Transverse colon (tissue), 4 donors: ENCODE data around the gene FOXP1.

Experiments
- CTCF ChIP-seq, 5 experiments: fragments of 200-600 bp in 3 of 5; fragments of 450-650 bp in 2 of 5; sonication (generic) in 3 of 5; IDR thresholded peaks; 1 replicate in 2 of 5; 2 replicates in 3 of 5; pipeline ENCODE4 v1.5.1; 2016 to 2017; ENCODE audit warnings: antibody characterized with exemption in 5 of 5, inconsistent platforms in 3 of 5, mild to moderate bottlenecking in 2 of 5, moderate library complexity in 1 of 5
- EP300 ChIP-seq: sonication (generic); formaldehyde crosslinking; IDR thresholded peaks from one replicate; pipeline ENCODE4 v1.6.1; 2017; ENCODE audit warnings: antibody characterized with exemption, low read depth
- POLR2AphosphoS5 ChIP-seq, 3 donors: sonication (generic); formaldehyde crosslinking; IDR thresholded peaks; one replicate each; pipeline ENCODE4 v1.6.1; 2016; ENCODE audit warnings: antibody characterized with exemption in 3 of 3

DNA sequence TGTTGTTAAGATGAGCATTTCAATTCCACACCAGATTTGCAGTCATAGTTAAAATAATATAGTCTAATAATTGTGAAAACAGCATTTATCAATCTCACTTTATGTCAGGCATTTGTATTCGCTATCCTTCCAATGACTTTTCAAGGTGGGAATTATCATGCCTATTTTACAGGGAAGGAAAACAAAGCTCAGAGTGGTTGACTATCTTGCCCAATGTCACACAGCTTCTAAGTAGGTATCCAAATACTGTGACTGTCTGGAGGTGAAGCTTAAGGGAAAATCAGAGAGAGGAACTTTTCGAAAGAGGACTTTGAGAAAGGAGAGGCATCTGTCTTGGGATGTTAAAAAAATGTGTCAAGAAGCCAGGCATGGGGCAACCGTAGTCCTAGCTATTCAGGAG is 443.1 kb downstream of the FOXP1 start:
- TF ChIP-seq CTCF (IDR thresholded peaks at IDR 0.05) (no peak), EP300 (no peak), POLR2AphosphoS5 (IDR thresholded peaks at IDR 0.05) (no peak)
